Measurements from ENCODE around the gene ACTN1.

ACTN1 gene

DNA sequence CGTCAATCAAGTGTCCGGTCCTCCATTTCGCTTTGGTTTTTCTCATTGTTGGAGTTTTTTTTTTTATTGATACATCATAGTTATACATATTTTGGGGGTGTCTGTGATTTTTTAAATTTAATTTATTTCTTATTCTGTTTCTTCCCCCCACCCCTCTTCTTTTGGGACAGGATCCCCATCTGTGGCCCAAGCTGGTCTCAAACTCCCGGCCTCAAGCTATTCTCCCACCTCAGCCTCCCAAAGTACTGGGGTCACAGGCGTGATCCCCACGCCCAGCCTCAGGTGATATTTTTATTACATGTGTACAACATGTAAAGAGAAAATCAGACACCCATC, 134.9 kb downstream of the ACTN1 start:
- Histone ChIP-seq H3K4me3 (IDR thresholded peaks at IDR 0.05; ENCODE audit: insufficient read depth, low read depth, low read length) (no peak overlapping the region), H3K4me2 (0 out of 2 replicates have a peak overlapping the region, but pooled peaks have one; percentile 15), H4K20me1 (ENCODE audit: insufficient read depth) (no peaks in the 10 kb centered on the region), H3K36me3 (ENCODE audit: insufficient read depth) (no peaks in the 10 kb centered on the region), H3K4me1 (ENCODE audit: low read depth, poor library complexity, severe bottlenecking) (peaks cover 24% of the 10 kb centered on the region), H3K9ac (no peak overlapping the region), H3K27ac (no peak overlapping the region), H2AFZ (ENCODE audit: low read depth) (no peak overlapping the region), H3K27me3 (ENCODE audit: insufficient read depth, low read depth) (no peaks in the 10 kb centered on the region), H3K79me2 (ENCODE audit: insufficient read depth, low read depth) (no peaks in the 10 kb centered on the region)
- peak; percentile 41 for TF ChIP-seq CTCF (conservative IDR thresholded peaks at IDR 0.05; ENCODE audit: low read depth, low read length)

GRCh38 chr14:68843471-68844209, 135.5 kb downstream of the ACTN1 start:
- Histone ChIP-seq H3K79me2 (ENCODE audit: insufficient read depth, low read depth) (no peaks in the 10 kb centered on the region), H3K4me3 (IDR thresholded peaks at IDR 0.05; ENCODE audit: insufficient read depth, low read depth, low read length) (no peak overlapping the region), H4K20me1 (ENCODE audit: insufficient read depth) (no peaks in the 10 kb centered on the region), H2AFZ (ENCODE audit: low read depth) (peak overlapping the region; percentile 36; the same call in 1 of the 2 replicates), H3K36me3 (ENCODE audit: insufficient read depth) (no peaks in the 10 kb centered on the region), H3K4me2 (0 out of 2 replicates have a peak overlapping the region, but pooled peaks have one; percentile 15), H3K27me3 (ENCODE audit: insufficient read depth, low read depth) (no peaks in the 10 kb centered on the region), H3K4me1 (ENCODE audit: low read depth, poor library complexity, severe bottlenecking) (peaks cover 24% of the 10 kb centered on the region), H3K9ac (no peak overlapping the region), H3K27ac (no peak overlapping the region)
- peak; percentile 85 for TF ChIP-seq CTCF (conservative IDR thresholded peaks at IDR 0.05; ENCODE audit: low read depth, low read length)

DNA sequence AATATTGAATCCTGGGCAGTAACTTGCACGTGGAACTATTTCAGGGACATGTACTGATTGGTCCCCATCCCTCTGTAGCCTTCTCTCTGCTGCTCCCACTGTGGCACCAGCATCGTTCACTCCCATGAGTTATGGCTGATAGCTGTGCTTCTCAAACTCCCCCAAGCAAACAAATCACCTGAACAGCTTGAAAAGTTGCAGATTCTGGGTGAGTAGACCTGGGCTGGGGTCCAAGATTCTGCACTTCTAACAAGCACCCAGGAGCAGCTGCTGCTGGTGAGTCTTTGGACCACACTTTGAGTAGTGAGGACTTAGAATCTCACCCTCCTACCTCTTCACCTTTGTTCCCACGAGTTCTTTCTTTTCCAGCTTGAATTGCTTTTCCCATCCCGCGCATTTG, 136.8 kb downstream of the ACTN1 start:
- H3K79me2 ChIP-seq (ENCODE audit: insufficient read depth, low read depth) = no peaks in the 10 kb centered on the region
- no peak overlapping the region for H2AFZ ChIP-seq (ENCODE audit: low read depth)
- no peak overlapping the region for H3K4me2 ChIP-seq
- H3K27me3 ChIP-seq (ENCODE audit: insufficient read depth, low read depth) = no peaks in the 10 kb centered on the region
- no peaks in the 10 kb centered on the region for H4K20me1 ChIP-seq (ENCODE audit: insufficient read depth)
- TF ChIP-seq CTCF (conservative IDR thresholded peaks at IDR 0.05; ENCODE audit: low read depth, low read length) = no peak
- H3K27ac ChIP-seq = no peak overlapping the region
- H3K36me3 ChIP-seq (ENCODE audit: insufficient read depth) = no peaks in the 10 kb centered on the region
- peaks cover 24% of the 10 kb centered on the region for H3K4me1 ChIP-seq (ENCODE audit: low read depth, poor library complexity, severe bottlenecking)
- no peak overlapping the region for H3K4me3 ChIP-seq (IDR thresholded peaks at IDR 0.05; ENCODE audit: insufficient read depth, low read depth, low read length)
- H3K9ac ChIP-seq = no peak overlapping the region

DNA sequence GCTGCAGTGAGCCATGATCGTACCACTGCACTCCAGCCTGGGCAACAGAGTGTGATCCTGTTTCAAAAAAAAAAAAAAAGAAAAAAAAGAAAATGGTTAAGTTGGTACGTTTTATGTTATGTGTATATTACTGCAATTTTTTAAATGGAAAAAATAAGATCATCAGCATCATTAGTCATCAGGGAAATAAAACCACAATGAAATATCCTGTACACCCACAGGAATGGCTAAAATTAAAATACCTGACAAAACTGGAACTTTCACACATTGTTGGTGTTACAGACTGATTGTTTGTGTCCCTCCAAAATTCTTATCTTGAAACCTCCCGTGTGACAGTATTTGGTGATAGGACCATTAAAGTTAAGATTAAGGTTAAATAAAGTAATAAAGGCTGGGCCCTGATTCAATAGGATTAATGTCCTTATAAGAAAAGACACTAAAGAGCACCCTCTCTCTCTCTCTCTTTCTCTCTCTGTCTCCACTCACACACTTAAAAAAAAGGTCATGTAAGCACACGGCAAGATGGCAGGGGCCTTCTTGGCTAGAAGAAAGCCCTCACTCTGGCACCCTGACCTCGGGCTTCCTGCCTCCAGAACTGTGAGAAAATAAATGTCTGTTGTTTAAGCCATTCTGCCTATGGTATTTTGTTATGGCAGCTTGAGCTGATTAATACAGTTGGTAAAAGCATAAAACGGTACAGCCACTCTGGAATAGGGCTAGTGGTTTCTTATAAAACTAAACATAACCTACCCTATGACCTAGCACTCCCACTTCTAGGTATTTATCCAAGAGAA, 137.9 kb downstream of the ACTN1 start:
- H3K4me3 ChIP-seq (IDR thresholded peaks at IDR 0.05; ENCODE audit: insufficient read depth, low read depth, low read length) = no peak overlapping the region
- H3K27me3 ChIP-seq (ENCODE audit: insufficient read depth, low read depth) = no peaks in the 10 kb centered on the region
- no peaks in the 10 kb centered on the region for H3K36me3 ChIP-seq (ENCODE audit: insufficient read depth)
- no peak overlapping the region for H2AFZ ChIP-seq (ENCODE audit: low read depth)
- no peaks in the 10 kb centered on the region for H3K79me2 ChIP-seq (ENCODE audit: insufficient read depth, low read depth)
- peak overlapping the region; percentile 25 for H3K4me2 ChIP-seq
- peaks cover 24% of the 10 kb centered on the region for H3K4me1 ChIP-seq (ENCODE audit: low read depth, poor library complexity, severe bottlenecking)
- no peak overlapping the region for H3K9ac ChIP-seq
- no peak overlapping the region for H3K27ac ChIP-seq
- no peaks in the 10 kb centered on the region for H4K20me1 ChIP-seq (ENCODE audit: insufficient read depth)
- no peak for TF ChIP-seq CTCF (conservative IDR thresholded peaks at IDR 0.05; ENCODE audit: low read depth, low read length)

Measured in KMS-11 (cell line).